IPS-20b (cell line): ENCODE results near the gene FBL.
"Not testable (repeated sequence)": the region's sequence is repeated elsewhere in the genome, so short reads cannot be mapped to it uniquely, and the experiment has no call there.

Source experiments
- H3K27ac ChIP-seq: one replicate; pipeline ENCODE4 v1.5.1; 2013; ENCODE audit warnings: low read length
- H3K27me3 ChIP-seq: 2 replicates; pipeline ENCODE4 v1.6.1; 2013; ENCODE audit warnings: mild to moderate bottlenecking, low read length, inconsistent platforms; ENCODE audit not compliant: insufficient read depth
- H3K36me3 ChIP-seq: 2 replicates; pipeline ENCODE4 v1.6.1; 2013; ENCODE audit warnings: low read depth, mild to moderate bottlenecking, inconsistent platforms, low read length, moderate library complexity; ENCODE audit not compliant: insufficient read depth
- H3K4me1 ChIP-seq: 2 replicates; pipeline ENCODE4 v1.6.1; 2013; ENCODE audit warnings: mild to moderate bottlenecking, control low read depth, inconsistent platforms, low read length, moderate library complexity; ENCODE audit not compliant: insufficient read depth
- H3K4me3 ChIP-seq: 2 replicates; pipeline ENCODE4 v1.5.1; 2013; ENCODE audit warnings: mild to moderate bottlenecking, low read length, inconsistent platforms
- H3K9ac ChIP-seq: 2 replicates; pipeline ENCODE4 v1.6.1; 2013; ENCODE audit warnings: low read depth, mild to moderate bottlenecking, inconsistent platforms, low read length, moderate library complexity
- H3K9me3 ChIP-seq: 2 replicates; pipeline ENCODE4 v1.6.1; 2013; ENCODE audit warnings: mild to moderate bottlenecking, low read depth, low read length, inconsistent platforms; ENCODE audit not compliant: insufficient read depth

The FBL gene

DNA sequence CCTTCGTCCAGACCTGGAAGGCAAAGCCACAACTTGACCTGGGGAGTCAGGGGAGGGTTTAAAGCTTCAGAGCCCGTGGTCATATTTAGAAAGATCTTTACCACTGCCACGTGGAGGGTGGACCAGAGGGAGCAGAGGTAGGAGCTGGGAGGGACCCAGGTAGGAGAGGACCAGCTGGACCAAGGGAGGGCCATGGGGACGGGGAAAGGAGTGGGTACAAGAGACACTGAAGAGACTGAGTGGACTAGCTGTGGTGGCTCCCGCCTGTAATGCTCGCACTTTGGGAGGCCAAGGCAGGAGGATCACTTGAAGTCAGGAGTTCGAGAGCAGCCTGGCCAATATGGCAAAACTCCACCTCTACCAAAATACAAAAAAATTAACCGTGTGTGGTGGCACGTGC, 38.5 kb upstream of the FBL start:
- H3K9ac ChIP-seq, H3K36me3 ChIP-seq, H3K27ac ChIP-seq, H3K27me3 ChIP-seq, H3K9me3 ChIP-seq, H3K4me1 ChIP-seq, H3K4me3 ChIP-seq: not testable (repeated sequence)

DNA sequence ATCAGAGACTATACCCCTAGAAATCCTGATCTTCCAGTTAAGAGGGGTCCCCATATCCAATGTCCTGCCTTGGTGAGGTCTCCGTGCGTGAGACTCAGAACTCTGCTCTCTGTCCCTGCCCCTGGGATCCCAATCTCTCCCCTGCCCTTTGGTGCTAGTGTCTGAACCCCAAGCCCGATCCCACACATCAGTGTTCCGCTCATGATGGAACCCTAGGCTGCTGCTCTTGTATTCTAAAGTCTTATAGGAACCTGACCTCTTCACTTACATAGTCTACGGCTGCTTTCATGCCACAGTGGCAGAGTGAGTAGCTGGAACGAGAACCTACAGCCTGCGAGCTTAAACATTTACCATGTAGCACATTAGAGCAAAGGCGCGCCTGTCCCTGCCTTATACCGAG, 36.5 kb upstream of the FBL start:
- H3K27ac ChIP-seq, H3K9ac ChIP-seq, H3K27me3 ChIP-seq, H3K4me1 ChIP-seq, H3K9me3 ChIP-seq, H3K4me3 ChIP-seq, H3K36me3 ChIP-seq: not testable (repeated sequence)

DNA sequence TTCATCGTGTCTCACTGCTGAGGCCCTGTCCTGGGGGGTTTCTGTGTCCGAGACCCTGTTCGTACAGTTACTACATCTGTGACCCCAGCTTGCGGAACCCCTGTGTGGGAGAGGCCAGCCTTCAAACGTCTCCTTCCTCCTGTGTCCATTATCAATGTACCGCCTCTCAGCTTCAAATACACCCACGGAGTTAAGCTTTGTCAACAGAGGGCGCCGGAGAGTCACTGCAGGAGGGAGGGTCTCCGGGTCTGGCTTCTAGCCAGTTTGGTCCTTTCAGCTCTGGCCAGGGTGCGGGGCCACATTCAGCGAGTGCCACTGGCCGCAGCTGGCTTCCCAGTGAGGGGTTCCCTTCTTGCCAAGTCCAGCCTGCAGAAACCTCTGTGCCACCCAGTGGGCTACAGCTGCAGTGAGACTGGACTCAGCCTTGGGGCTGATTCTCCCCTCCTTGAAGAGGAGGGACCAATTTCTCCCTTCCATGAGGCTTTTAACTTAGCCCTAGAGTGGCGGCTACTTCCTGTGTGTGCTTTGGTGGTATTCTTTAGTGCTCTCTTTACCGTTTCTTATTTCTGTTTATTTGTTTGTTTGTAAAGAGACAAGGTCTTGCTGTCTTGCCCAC, 35.4 kb upstream of the FBL start:
- H3K27ac ChIP-seq, H3K36me3 ChIP-seq, H3K4me3 ChIP-seq, H3K27me3 ChIP-seq, H3K4me1 ChIP-seq, H3K9me3 ChIP-seq, H3K9ac ChIP-seq: not testable (repeated sequence)

DNA sequence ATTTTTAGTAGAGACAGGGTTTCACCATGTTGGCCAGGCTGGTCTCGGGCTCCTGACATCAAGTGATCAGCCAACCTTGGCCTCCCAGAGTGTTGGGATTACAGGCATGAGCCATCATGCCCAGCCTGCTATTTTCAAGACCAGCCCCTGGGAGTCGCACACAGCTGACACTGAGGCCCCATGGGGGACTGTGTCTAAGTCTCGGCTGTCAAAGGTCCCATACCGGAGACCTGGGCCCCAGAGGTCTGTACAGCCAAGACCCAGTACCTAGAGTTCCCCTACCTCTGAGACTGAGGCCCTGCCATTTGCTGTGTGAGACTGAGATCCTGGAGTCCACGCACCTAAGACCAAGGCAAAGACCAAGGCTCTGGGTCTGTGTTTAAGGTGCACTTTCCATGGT, 34.1 kb upstream of the FBL start:
- not testable (repeated sequence) for H3K4me1 ChIP-seq, H3K4me3 ChIP-seq, H3K27ac ChIP-seq, H3K9ac ChIP-seq, H3K27me3 ChIP-seq, H3K9me3 ChIP-seq, H3K36me3 ChIP-seq

DNA sequence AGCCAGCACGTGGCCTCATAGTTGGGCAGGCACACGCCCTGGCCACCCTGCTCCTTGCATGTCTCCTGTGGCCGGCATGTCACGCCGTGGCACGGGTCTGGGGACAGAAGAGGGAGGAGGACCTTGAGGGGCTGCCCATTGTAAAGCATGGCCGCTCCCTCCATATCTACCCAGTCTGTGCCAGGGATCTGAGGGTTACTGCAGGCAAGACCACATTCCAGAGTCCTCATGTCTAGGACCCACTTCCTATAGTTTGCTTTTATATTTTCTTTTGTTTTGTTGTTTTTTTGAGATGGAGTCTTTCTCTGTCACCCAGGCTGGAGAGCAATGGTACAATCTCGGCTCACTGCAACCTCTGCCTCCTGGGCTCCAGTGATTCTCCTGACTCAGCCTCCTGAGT, 33.6 kb upstream of the FBL start:
- H3K9ac ChIP-seq, H3K27me3 ChIP-seq, H3K4me1 ChIP-seq, H3K36me3 ChIP-seq, H3K9me3 ChIP-seq, H3K27ac ChIP-seq, H3K4me3 ChIP-seq: not testable (repeated sequence)

DNA sequence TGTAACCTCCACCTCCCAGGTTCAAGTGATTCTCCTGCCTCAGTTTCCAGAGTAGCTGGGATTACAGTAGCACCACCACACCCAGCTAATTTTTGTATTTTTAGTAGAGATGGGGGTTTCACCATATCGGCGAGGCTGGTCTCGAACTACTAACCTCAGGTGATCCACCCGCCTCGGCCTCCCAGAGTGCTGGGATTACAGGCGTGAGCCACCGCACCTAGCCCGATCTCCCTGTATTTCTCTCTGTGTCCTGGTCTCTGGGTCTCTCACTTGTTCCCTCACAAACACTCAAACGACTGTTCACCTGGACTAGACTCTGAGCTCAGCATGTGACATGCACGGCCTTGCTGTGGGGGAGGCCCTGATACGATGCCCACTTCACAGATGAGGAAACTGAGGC, 32.7 kb upstream of the FBL start:
- H3K27me3 ChIP-seq, H3K4me1 ChIP-seq, H3K9me3 ChIP-seq, H3K4me3 ChIP-seq, H3K27ac ChIP-seq, H3K36me3 ChIP-seq, H3K9ac ChIP-seq: not testable (repeated sequence)

DNA sequence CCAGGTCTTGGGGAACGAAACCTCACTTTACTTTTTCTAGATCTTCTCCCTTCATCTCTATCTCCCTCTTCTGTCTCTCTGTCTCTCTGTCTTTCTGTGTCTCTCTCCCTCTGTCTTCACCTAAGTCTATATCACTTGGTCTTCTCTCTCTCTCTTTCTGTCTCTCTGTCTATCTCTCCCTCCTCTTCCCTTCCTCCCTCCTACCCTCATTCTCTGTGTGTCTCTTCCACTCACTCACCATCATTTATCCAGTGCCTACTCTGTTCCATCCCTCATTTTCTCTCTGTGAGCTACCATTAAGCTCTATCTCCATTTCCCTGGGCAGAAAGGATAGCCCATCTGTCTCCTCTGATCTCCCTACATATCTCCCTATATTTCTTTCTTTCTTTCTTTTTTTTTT, 32.2 kb upstream of the FBL start:
- H3K27ac ChIP-seq = no peak overlapping the region
- H3K9me3 ChIP-seq = no peaks in the 10 kb centered on the region
- H3K36me3 ChIP-seq = no peaks in the 10 kb centered on the region
- H3K4me1 ChIP-seq = no peaks in the 10 kb centered on the region
- no peak overlapping the region for H3K9ac ChIP-seq
- no peaks in the 10 kb centered on the region for H3K27me3 ChIP-seq
- no peak overlapping the region for H3K4me3 ChIP-seq

DNA sequence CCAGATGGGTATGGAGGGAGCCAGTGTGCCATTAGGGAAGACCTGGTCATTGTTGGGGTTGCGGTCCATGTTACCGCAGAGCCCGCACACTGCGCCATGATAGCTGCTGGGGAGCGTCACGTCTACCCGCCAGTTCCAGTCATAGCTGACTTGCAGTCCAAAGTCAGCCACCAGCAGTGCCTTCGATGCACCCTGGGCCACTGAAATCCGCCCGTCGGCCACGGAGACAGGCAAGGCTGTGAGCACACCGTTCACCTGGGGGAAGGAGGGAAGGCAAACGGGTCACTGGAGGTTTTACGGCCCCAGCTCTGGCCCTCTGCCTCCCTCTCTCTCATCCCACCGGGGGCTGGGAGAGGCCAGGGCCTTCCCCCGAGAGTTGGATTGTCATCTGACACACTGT, 31.8 kb upstream of the FBL start:
- not testable (repeated sequence) for H3K27me3 ChIP-seq, H3K9ac ChIP-seq, H3K9me3 ChIP-seq, H3K27ac ChIP-seq, H3K36me3 ChIP-seq, H3K4me3 ChIP-seq, H3K4me1 ChIP-seq

DNA sequence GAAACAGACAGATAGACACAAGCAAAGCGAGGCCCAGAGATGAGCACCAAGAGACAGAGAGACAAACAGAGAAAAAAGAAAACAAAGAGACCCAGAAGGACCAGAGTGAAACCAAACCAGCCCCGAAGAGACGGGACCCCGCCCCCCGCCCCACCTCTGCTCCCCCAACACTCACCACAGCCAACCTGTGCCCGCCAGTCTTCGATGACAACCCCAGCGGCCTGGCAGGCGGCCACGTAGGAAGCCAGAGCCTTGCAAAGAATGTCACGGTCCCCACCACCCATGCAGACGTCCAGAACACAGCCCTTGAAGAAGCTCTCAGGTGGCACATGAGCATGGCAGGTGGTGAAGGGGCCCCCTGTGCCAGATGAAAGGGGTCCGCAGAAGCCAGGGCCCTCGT, 31.3 kb upstream of the FBL start:
- not testable (repeated sequence) for H3K4me1 ChIP-seq, H3K27me3 ChIP-seq, H3K9ac ChIP-seq, H3K36me3 ChIP-seq, H3K9me3 ChIP-seq, H3K4me3 ChIP-seq, H3K27ac ChIP-seq

DNA sequence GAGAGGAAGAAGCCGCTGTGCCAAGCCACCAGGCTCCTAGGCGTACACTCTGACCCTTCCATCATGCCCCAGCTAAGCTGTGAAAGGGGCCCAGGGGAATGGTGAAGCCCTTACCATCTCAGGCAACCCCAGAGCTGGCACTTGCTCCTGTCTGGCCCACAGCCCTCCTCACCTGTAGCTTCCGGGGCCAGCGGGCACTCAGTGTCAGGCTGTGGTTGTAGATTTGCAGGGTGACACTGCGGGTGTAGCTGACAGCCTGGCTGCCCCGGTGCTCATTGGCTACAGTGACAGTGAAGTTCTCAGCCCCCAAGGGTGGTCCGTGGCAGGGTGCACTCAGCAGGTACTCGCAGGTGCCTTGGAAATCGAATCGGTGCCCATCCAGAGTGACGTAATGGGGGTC, 30.3 kb upstream of the FBL start:
- not testable (repeated sequence) for H3K4me3 ChIP-seq, H3K9me3 ChIP-seq, H3K27me3 ChIP-seq, H3K4me1 ChIP-seq, H3K36me3 ChIP-seq, H3K9ac ChIP-seq, H3K27ac ChIP-seq

DNA sequence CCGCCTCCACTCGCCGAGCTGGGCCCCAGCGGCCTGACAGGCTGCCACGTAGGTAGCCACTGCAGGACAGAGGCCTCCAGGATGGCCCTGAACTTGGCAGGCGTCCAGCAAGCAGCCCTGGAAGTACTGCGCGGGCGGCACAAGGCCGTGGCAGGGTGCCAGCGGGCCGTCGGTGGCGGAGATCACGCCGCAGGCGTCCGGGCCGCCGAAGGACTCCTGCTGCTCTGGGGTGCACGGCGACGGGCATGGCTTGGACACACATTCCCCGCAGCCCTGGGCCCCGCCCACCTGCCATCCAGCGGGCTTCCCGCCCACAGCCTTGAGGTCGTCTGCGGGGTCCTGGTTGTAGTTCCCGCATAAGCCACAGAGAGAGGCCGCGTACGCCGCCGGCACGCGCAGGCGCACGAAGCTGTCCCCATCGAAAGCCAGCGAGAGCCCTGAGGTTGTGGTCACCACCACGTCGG, 29.3 kb upstream of the FBL start:
- not testable (repeated sequence) for H3K27me3 ChIP-seq, H3K36me3 ChIP-seq, H3K9ac ChIP-seq, H3K4me3 ChIP-seq, H3K27ac ChIP-seq, H3K4me1 ChIP-seq, H3K9me3 ChIP-seq

DNA sequence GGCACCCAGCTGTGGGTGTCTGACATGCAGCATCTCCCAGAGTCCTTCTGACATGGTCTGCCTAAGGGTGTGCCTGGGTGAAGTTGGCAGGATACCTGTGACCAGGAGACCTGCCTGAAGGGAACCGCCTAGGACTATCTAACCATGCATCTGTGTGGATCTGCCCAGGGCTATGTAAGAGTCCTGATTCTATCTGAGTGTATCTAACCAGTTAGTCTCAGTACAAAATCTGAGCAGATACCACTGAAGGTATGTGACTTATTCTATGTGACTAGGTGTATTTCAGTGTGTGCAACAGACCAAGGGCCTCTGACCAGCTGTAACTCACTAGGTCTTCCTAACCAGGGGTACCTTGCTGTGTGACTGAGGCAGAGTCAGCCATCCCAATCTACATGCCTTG, 28.2 kb upstream of the FBL start:
- Histone ChIP-seq H3K9ac (no peak overlapping the region), H3K36me3 (no peaks in the 10 kb centered on the region), H3K4me3 (no peak overlapping the region), H3K4me1 (0 out of 2 replicates have a peak, but pooled peaks cover 2% of the 10 kb centered on the region), H3K9me3 (no peaks in the 10 kb centered on the region), H3K27ac (no peak overlapping the region), H3K27me3 (no peaks in the 10 kb centered on the region)

DNA sequence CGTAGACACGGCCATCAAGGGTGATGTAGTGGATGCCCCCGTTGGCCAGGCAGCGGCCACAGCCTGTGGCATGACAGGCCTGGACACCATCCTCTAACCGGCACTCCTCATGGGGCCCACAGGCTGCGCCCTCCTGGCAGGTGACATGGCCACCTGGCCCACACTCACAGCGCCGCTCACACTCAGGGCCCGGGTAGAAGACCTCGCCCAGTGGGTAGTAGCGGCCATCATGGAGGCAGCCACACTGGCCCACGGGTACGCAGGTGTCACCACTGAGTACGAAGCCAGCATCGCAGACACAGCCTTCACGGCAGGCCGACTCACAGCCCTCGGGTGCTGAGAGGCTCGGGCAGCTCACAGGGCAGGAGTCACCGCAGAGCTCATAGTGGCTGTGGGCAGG, 27.2 kb upstream of the FBL start:
- no peaks in the 10 kb centered on the region for H3K36me3 ChIP-seq
- no peak overlapping the region for H3K4me3 ChIP-seq
- no peaks in the 10 kb centered on the region for H3K27me3 ChIP-seq

More for the DNA sequence above, 27.2 kb upstream of the FBL start:
- no peak overlapping the region for H3K9ac ChIP-seq
- H3K27ac ChIP-seq = no peak overlapping the region
- H3K9me3 ChIP-seq = no peaks in the 10 kb centered on the region
- H3K4me1 ChIP-seq = 0 out of 2 replicates have a peak, but pooled peaks cover 2% of the 10 kb centered on the region
